Activated T-helper 1 cell treated with anti-CD3 and anti-CD28 coated beads, Interleukin-12 subunit alpha, Interleukin-12 subunit beta, Interleukin-2, Interleukin-4 antibody, amounts not matched to agents 30 ng/mL and 10 ng/mL and 1 ng/mL, durations not matched to agents 14 hours and 24 hours and 36 hours (primary cell): Measurements from ENCODE around the gene DENND1C. TPM values are rescaled to one million over a fixed set of nuclear protein-coding genes. Genes with fewer than 3 reads are reported as not detected.
"Not testable (repeated sequence)": the region's sequence is repeated elsewhere in the genome, so short reads cannot be mapped to it uniquely, and the experiment has no call there.

Experiments
- DNase-seq: peaks from one replicate; pipeline ENCODE4 v3.0.0; 2021; ENCODE audit warnings: low spot score
- H3K27ac Mint-ChIP-seq: one replicate; pipeline ENCODE4 v1.8.0; 2021; ENCODE audit warnings: mild to moderate bottlenecking, mixed read lengths
- H3K27me3 Mint-ChIP-seq: one replicate; pipeline ENCODE4 v1.8.0; 2022; ENCODE audit warnings: mild to moderate bottlenecking, moderate library complexity, mixed read lengths; ENCODE audit not compliant: insufficient read depth
- H3K36me3 Mint-ChIP-seq: one replicate; pipeline ENCODE4 v1.8.0; 2021; ENCODE audit warnings: low read depth, mixed read lengths
- H3K4me1 Mint-ChIP-seq: one replicate; pipeline ENCODE4 v1.8.0; 2021; ENCODE audit warnings: low read depth, mixed read lengths
- H3K4me3 Mint-ChIP-seq: one replicate; pipeline ENCODE4 v1.8.0; 2021; ENCODE audit warnings: mild to moderate bottlenecking, moderate library complexity, mixed read lengths
- H3K9me3 Mint-ChIP-seq: one replicate; pipeline ENCODE4 v1.8.0; 2021; ENCODE audit warnings: mixed read lengths
- intact Hi-C: fragments of 100-400 bp; cut with micrococcal nuclease; formaldehyde crosslinking; loops from one replicate; pipeline ENCODE4 v1.15.1; 2024
- total RNA-seq: library from RNA; stranded (reverse); gene quantifications from 2 replicates; pipeline ENCODE4 v1.2.3, GENCODE V29; 2022

Gene DENND1C
- total RNA-seq, 1 donor from 2014 or later = 68.4 TPM

DNA sequence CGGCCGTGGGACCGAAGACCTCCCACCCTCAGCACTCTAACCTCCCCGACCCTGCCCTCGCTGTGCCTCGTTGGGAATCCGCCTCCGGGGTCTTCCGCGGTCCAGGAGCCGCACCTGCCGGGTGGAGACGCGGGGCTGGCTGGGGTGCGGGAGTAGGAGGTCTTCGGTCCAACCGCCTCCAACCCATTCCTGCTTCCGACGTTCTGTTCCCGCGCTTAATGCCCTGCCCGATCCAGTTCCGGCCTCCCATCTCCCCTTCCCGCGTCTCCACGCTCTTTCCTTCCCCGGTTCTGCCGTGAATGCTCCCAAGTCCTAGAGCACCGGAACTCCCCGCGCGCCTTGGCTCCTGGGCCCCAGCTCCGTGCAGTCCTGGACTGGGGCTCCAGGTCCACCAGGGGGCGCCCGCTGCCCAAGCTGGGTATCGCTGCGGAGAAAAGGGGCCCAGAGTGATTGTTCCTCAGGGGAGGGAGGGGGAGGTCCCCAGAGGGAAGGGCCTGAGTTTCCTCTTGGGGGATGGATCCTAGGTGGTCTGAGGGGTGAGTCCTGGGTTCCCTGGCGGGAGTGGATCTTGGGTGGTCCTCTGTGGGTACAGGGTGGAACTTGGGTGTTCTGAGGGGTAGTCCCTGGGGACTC is 35.2 kb upstream of the DENND1C start:
- peaks cover 2% of the 10 kb centered on the region for H3K27me3 Mint-ChIP-seq
- no peaks in the 10 kb centered on the region for H3K9me3 Mint-ChIP-seq
- H3K27ac Mint-ChIP-seq = peak overlapping the region; percentile 93
- H3K4me1 Mint-ChIP-seq = peaks cover 34% of the 10 kb centered on the region
- DNase-seq = peak; percentile 86
- intact Hi-C loops = loop anchor here (1.0 to 5.0 kb wide), 13 partner anchors 14 to 347 kb away; partner anchors contain the start of genes DENND1C, SH2D3A and TUBB4A
- no peaks in the 10 kb centered on the region for H3K36me3 Mint-ChIP-seq
- H3K4me3 Mint-ChIP-seq = peak overlapping the region; percentile 96

GRCh38 chr19:6516018-6516658 is 34.6 kb upstream of the DENND1C start:
- Mint-ChIP-seq H3K4me1 (peaks cover 33% of the 10 kb centered on the region), H3K36me3 (no peaks in the 10 kb centered on the region), H3K9me3 (no peaks in the 10 kb centered on the region), H3K27ac (peak overlapping the region; percentile 85), H3K4me3 (peak overlapping the region; percentile 96), H3K27me3 (peaks cover 2% of the 10 kb centered on the region)
- intact Hi-C loops = loop anchor here (1.0 to 5.0 kb wide), 11 partner anchors 14 to 251 kb away; partner anchors contain the start of genes DENND1C, SH2D3A and TUBB4A
- DNase-seq = peak; percentile 71

- no peaks in the 10 kb centered on the region for H3K36me3 Mint-ChIP-seq
- H3K4me3 Mint-ChIP-seq = peak overlapping the region; percentile 63
- no peak overlapping the region for H3K27ac Mint-ChIP-seq
Measured at GRCh38 chr19:6514926-6515544, 33.4 kb upstream of the DENND1C start.

GRCh38 chr19:6514089-6514488 is 32.5 kb upstream of the DENND1C start:
- H3K4me1 Mint-ChIP-seq = peaks cover 29% of the 10 kb centered on the region
- H3K27ac Mint-ChIP-seq = no peak overlapping the region
- no peaks in the 10 kb centered on the region for H3K9me3 Mint-ChIP-seq
- intact Hi-C loops = no loop called here
- no peaks in the 10 kb centered on the region for H3K36me3 Mint-ChIP-seq
- H3K4me3 Mint-ChIP-seq = no peak overlapping the region
- no peaks in the 10 kb centered on the region for H3K27me3 Mint-ChIP-seq
- no peak for DNase-seq

More at GRCh38 chr19:6514926-6515544, 33.4 kb upstream of the DENND1C start:
- H3K9me3 Mint-ChIP-seq = no peaks in the 10 kb centered on the region
- intact Hi-C loops = loop anchor here (5.0 kb wide), 2 partner anchors 37 to 102 kb away; no protein-coding TSS in a partner anchor
- DNase-seq = no peak
- H3K27me3 Mint-ChIP-seq = peaks cover 2% of the 10 kb centered on the region
- H3K4me1 Mint-ChIP-seq = peaks cover 33% of the 10 kb centered on the region

DNA sequence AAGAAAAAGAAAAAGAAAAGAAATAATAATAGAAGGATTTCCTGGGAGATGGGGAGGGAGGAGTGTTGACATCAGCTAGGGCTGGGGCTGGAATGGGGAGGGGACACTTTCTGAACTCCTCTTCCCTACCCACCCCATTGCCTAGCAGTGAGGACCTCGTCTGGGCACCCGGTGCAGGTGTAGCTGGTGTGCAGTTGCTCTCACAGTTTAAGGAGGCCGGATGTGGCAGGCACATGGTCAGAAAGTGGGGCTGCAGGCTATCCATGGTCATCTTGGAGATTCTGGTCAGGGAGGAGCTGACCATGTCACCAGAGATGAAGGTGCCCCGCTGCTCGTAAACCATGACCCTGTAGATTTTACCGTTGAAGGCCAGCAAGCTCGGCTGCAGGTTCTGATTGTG is 29.0 kb upstream of the DENND1C start:
- intact Hi-C loops = no loop called here
- Mint-ChIP-seq H3K4me1 (no peaks in the 10 kb centered on the region), H3K9me3 (no peaks in the 10 kb centered on the region), H3K4me3 (no peak overlapping the region), H3K36me3 (no peaks in the 10 kb centered on the region), H3K27ac (no peak overlapping the region), H3K27me3 (no peaks in the 10 kb centered on the region)
- DNase-seq = no peak

DNA sequence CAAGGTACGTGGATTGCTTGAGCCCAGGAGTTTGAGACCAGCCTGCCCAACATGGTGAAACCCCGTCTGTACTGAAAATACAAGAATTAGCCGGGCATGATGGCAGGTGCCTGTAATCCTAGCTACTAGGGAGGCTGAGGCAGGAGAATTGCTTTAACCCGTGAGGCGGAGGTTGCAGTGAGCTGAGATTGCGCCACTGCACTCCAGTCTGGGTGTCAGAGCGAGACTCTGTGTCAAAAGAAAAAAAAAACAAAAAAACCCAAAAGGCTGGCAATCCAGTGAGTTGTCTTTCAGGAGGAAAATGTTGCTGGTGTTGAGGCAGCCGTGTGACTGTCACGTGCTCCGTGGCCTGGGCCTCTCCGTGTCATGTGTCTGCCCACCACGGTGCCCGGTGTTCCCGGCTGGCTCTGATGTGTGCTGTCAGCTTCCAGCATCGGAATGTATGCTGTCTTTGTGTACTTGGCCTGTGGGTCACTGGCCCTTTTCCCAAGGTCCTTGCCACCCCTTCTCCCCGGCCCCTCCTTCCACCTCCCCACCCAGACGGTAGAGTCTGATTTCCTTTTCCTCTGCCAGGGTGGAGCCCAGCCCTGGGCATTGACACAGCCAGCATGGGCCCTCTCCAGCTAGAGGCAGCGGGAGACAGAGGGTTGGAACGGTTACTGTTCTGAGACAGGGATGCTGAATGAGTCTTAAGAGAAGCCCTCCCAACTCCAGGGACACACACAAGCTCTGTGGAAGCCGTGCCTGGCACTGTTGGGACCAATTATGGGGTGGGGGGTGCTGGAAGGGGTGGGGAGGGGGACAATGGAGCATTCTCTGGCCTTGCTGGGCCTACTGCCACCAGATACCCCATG is 27.8 kb upstream of the DENND1C start:
- Mint-ChIP-seq H3K4me3 (no peak overlapping the region), H3K36me3 (no peaks in the 10 kb centered on the region), H3K27me3 (no peaks in the 10 kb centered on the region), H3K4me1 (peaks cover 10% of the 10 kb centered on the region), H3K9me3 (no peaks in the 10 kb centered on the region), H3K27ac (no peak overlapping the region)
- no peak for DNase-seq
- intact Hi-C loops = no loop called here

- not testable (repeated sequence) for H3K36me3 Mint-ChIP-seq, H3K4me3 Mint-ChIP-seq
Measured at GRCh38 chr19:6508028-6508771, 26.6 kb upstream of the DENND1C start.

DNA sequence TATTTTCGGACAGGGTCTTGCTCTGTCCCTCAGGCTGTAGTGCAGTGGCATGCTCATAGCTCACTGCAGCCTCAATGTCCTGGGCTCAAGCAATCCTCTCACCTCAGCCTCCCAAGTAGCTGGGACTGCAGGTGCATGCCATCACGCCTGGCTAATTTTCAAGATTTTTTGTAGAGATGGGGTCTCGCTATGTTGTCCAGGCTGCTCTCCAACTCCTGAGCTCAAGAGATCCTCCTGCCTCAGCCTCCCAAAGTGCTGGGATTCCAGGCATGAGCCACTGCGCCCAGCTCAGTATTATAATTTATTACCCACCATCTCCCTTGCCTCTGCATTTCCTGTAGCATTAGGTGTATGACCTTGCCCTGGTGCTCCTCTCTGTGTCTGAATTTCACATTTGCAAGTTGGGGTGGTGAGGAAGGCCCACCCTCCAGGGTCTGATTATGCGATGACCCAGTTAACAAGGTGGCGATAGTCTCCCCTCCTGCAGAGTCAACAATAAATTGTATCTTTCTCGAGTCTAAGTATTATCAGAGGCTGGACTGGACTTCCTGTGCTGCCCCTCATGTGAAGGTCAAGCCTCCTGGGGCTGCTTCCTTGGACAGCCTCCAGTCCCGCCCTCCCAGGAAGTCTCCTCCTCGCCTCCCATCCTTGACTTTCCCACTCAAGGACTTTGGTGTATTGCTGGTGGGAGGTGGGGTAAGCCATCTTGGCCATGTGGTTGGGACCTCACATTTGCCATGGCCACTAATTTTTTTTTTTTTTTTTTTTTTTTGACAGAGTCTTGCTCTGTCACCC is 22.0 kb upstream of the DENND1C start:
- Mint-ChIP-seq H3K4me1 (peaks cover 18% of the 10 kb centered on the region), H3K27me3 (peaks cover 18% of the 10 kb centered on the region), H3K9me3 (no peaks in the 10 kb centered on the region), H3K4me3 (peak overlapping the region; percentile 66), H3K27ac (no peak overlapping the region), H3K36me3 (no peaks in the 10 kb centered on the region)
- no peak for DNase-seq
- intact Hi-C loops = loop anchor here (1.0 to 2.0 kb wide), 5 partner anchors 23 to 223 kb away; partner anchors contain the start of genes DENND1C and GTF2F1

More at GRCh38 chr19:6508028-6508771, 26.6 kb upstream of the DENND1C start:
- H3K27ac Mint-ChIP-seq, H3K4me1 Mint-ChIP-seq, intact Hi-C loops, DNase-seq, H3K27me3 Mint-ChIP-seq, H3K9me3 Mint-ChIP-seq: not testable (repeated sequence)

- intact Hi-C loops = loop anchor here (1.0 kb wide), 2 partner anchors 14 to 42 kb away; no protein-coding TSS in a partner anchor
- peak; percentile 31 for DNase-seq
- Mint-ChIP-seq H3K27me3 (peaks cover 18% of the 10 kb centered on the region), H3K27ac (no peak within 1 kb of the TSS), H3K4me1 (peaks cover 21% of the 10 kb centered on the region), H3K36me3 (no peaks in the 10 kb centered on the region), H3K4me3 (peak within 1 kb of the TSS; percentile 82), H3K9me3 (no peaks in the 10 kb centered on the region)
Measured at GRCh38 chr19:6501740-6502648, 20.4 kb upstream of the DENND1C start, which contains the start of gene TUBB4A. TUBB4A (minus strand) TSS chr19:6502309; CDS start chr19:6502212, 97 bp downstream.

GRCh38 chr19:6500837-6501739 is 19.5 kb upstream of the DENND1C start:
- Mint-ChIP-seq H3K4me1 (peaks cover 21% of the 10 kb centered on the region), H3K36me3 (no peaks in the 10 kb centered on the region)

More at GRCh38 chr19:6500837-6501739, 19.5 kb upstream of the DENND1C start:
- no peaks in the 10 kb centered on the region for H3K9me3 Mint-ChIP-seq
- no peak for DNase-seq
- no peak overlapping the region for H3K27ac Mint-ChIP-seq
- peak overlapping the region; percentile 82 for H3K4me3 Mint-ChIP-seq
- intact Hi-C loops = no loop called here
- peaks cover 18% of the 10 kb centered on the region for H3K27me3 Mint-ChIP-seq
